HepG2 (cell line): ENCODE data around the gene SAE1. TPM values are rescaled to one million over a fixed set of nuclear protein-coding genes. Genes with fewer than 3 reads are reported as not detected.

Experiments
- CREBL2 ChIP-seq: sonication (generic); formaldehyde crosslinking; IDR thresholded peaks from 2 replicates; pipeline ENCODE4 v1.8.1; 2023; ENCODE audit warnings: missing genetic modification reagents, mild to moderate bottlenecking, borderline replicate concordance
- FOXA3 ChIP-seq: IDR thresholded peaks from 2 replicates; pipeline ENCODE4 v1.6.1; 2016; ENCODE audit warnings: missing genetic modification reagents, missing compliant biosample characterization
- KDM6A ChIP-seq: IDR thresholded peaks from 2 replicates; pipeline ENCODE4 v1.6.1; 2016; ENCODE audit warnings: low read depth
- MED13 ChIP-seq: sonication (generic); formaldehyde crosslinking; IDR thresholded peaks from 2 replicates; pipeline ENCODE4 v1.5.0; 2020; ENCODE audit warnings: missing genetic modification reagents
- MIER3 ChIP-seq: IDR thresholded peaks from 2 replicates; pipeline ENCODE4 v1.6.1; 2016; ENCODE audit warnings: missing compliant biosample characterization, borderline replicate concordance
- MXD3 ChIP-seq: IDR thresholded peaks from 2 replicates; pipeline ENCODE4 v1.6.1; 2016; ENCODE audit warnings: mild to moderate bottlenecking, missing biosample characterization, missing genetic modification reagents
- RNF2 ChIP-seq: fragments of 450-650 bp; conservative IDR thresholded peaks from 2 replicates; pipeline ENCODE4 v1.6.1; 2016; ENCODE audit warnings: low read depth
- SKI ChIP-seq: fragments of 450-650 bp; IDR thresholded peaks from one replicate; pipeline ENCODE4 v1.6.1; 2018; ENCODE audit warnings: mild to moderate bottlenecking; ENCODE audit not compliant: partially characterized antibody
- SMAD9 ChIP-seq: sonication (generic); formaldehyde crosslinking; IDR thresholded peaks from 2 replicates; pipeline ENCODE4 v1.5.1; 2020; ENCODE audit warnings: mild to moderate bottlenecking, missing genetic modification reagents
- SMC3 ChIP-seq: IDR thresholded peaks from 2 replicates; pipeline ENCODE4 v1.6.1; 2011; ENCODE audit warnings: low read length, improper control_type of control experiment
- STAT6 ChIP-seq: sonication (generic); formaldehyde crosslinking; IDR thresholded peaks from 2 replicates; pipeline ENCODE4 v1.4.0; 2020; ENCODE audit warnings: missing genetic modification reagents, mild to moderate bottlenecking, borderline replicate concordance
- YEATS4 ChIP-seq: sonication (generic); formaldehyde crosslinking; IDR thresholded peaks from 2 replicates; pipeline ENCODE4 v1.4.0; 2020; ENCODE audit warnings: missing genetic modification reagents, borderline replicate concordance
- ZFP37 ChIP-seq: sonication (generic); formaldehyde crosslinking; IDR thresholded peaks from 2 replicates; pipeline ENCODE4 v1.4.0; 2020; ENCODE audit warnings: missing genetic modification reagents, borderline replicate concordance
- ZNF3 ChIP-seq: IDR thresholded peaks from 2 replicates; pipeline ENCODE4 v1.7.0; 2017; ENCODE audit warnings: inconsistent platforms
- ZNF572 ChIP-seq: sonication (generic); formaldehyde crosslinking; IDR thresholded peaks from 2 replicates; pipeline ENCODE4 v1.5.1; 2020; ENCODE audit warnings: mild to moderate bottlenecking, missing genetic modification reagents
- ZNF660 ChIP-seq: sonication (generic); formaldehyde crosslinking; IDR thresholded peaks from 2 replicates; pipeline ENCODE4 v1.5.1; 2020; ENCODE audit warnings: mild to moderate bottlenecking, low read depth, missing genetic modification reagents, borderline replicate concordance
- polyA plus RNA-seq, 8 experiments: library from polyadenylated mRNA; depleted of rRNA in 3 of 8; stranded (reverse) in 7 of 8; unstranded in 1 of 8; fragments of >200 nt; fragmentation: Illumina TruSeq in 4 of 8; extraction: Trizol in 4 of 8; gene quantifications; 2 replicates each; pipeline versions ENCODE4 v1.2.1 to v1.2.3, GENCODE V29; 2011 to 2016; ENCODE audit warnings: low read depth in 4 of 8, missing spikeins in 1 of 8, mixed read lengths in 1 of 8; ENCODE audit not compliant: insufficient read depth in 1 of 8
- total RNA-seq, 5 experiments: library from RNA; depleted of rRNA; stranded (reverse); fragments of >200 nt; fragmentation: Illumina TruSeq; extraction: Trizol; gene quantifications; 2 replicates each; pipeline ENCODE4 v1.2.3, GENCODE V29; 2016; ENCODE audit warnings: low read depth in 1 of 5
- TF ChIP-seq, protein P1 (sequence below): sonication (generic); formaldehyde crosslinking; IDR thresholded peaks from 2 replicates; pipeline ENCODE4 v1.5.1; 2020; ENCODE audit warnings: missing genetic modification reagents, mild to moderate bottlenecking, borderline replicate concordance
- TF ChIP-seq, protein P2 (sequence below): sonication (generic); formaldehyde crosslinking; IDR thresholded peaks from 2 replicates; pipeline ENCODE4 v1.4.0; 2020; ENCODE audit warnings: missing genetic modification reagents
- TF ChIP-seq, protein P3 (sequence below): sonication (generic); formaldehyde crosslinking; IDR thresholded peaks from 2 replicates; pipeline ENCODE4 v1.4.0; 2020; ENCODE audit warnings: missing genetic modification reagents

The SAE1 gene
- total and polyA plus RNA-seq, 2 of the 13 experiments (the other 11 are each of a cell fraction or from before 2014, with no cell fraction given) = 87.6 to 197 TPM

- TF ChIP-seq YEATS4 (CRISPR knock-in tag) (peak; percentile 91), SMAD9 (CRISPR knock-in tag) (peak; percentile 59; the same call in 1 of the 2 replicates), ZFP37 (CRISPR knock-in tag) (no peak), RNF2 (peak; percentile 78), SMC3 (peak; percentile 17; the same call in 1 of the 2 replicates), KDM6A (CRISPR knock-in tag) (no peak), MIER3 (CRISPR knock-in tag) (peak; percentile 71; the same call in 1 of the 2 replicates), MED13 (CRISPR knock-in tag) (peak; percentile 75; the same call in 1 of the 2 replicates), MXD3 (CRISPR knock-in tag) (0 out of 2 replicates have a peak, but pooled peaks have one; percentile 48), CREBL2 (CRISPR knock-in tag) (peak; percentile 32; the same call in 1 of the 2 replicates), ZNF572 (CRISPR knock-in tag) (0 out of 2 replicates have a peak, but pooled peaks have one; percentile 54), FOXA3 (CRISPR knock-in tag) (peak; percentile 68), STAT6 (CRISPR knock-in tag) (0 out of 2 replicates have a peak, but pooled peaks have one; percentile 66), ZNF3 (CRISPR knock-in tag) (peak; percentile 76; the same call in 1 of the 2 replicates), SKI (peak; percentile 75), ZNF660 (CRISPR knock-in tag) (no peak)
- TF ChIP-seq, protein P1, sequence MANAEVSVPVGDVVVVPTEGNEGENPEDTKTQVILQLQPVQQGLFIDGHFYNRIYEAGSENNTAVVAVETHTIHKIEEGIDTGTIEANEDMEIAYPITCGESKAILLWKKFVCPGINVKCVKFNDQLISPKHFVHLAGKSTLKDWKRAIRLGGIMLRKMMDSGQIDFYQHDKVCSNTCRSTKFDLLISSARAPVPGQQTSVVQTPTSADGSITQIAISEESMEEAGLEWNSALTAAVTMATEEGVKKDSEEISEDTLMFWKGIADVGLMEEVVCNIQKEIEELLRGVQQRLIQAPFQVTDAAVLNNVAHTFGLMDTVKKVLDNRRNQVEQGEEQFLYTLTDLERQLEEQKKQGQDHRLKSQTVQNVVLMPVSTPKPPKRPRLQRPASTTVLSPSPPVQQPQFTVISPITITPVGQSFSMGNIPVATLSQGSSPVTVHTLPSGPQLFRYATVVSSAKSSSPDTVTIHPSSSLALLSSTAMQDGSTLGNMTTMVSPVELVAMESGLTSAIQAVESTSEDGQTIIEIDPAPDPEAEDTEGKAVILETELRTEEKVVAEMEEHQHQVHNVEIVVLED (CRISPR knock-in tag) = peak; percentile 62; the same call in 1 of the 2 replicates
- TF ChIP-seq, protein P2, sequence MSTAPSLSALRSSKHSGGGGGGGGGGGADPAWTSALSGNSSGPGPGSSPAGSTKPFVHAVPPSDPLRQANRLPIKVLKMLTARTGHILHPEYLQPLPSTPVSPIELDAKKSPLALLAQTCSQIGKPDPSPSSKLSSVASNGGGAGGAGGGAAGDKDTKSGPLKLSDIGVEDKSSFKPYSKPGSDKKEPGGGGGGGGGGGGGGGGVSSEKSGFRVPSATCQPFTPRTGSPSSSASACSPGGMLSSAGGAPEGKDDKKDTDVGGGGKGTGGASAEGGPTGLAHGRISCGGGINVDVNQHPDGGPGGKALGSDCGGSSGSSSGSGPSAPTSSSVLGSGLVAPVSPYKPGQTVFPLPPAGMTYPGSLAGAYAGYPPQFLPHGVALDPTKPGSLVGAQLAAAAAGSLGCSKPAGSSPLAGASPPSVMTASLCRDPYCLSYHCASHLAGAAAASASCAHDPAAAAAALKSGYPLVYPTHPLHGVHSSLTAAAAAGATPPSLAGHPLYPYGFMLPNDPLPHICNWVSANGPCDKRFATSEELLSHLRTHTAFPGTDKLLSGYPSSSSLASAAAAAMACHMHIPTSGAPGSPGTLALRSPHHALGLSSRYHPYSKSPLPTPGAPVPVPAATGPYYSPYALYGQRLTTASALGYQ (CRISPR knock-in tag) = peak; percentile 65; the same call in 1 of the 2 replicates
- TF ChIP-seq, protein P3, sequence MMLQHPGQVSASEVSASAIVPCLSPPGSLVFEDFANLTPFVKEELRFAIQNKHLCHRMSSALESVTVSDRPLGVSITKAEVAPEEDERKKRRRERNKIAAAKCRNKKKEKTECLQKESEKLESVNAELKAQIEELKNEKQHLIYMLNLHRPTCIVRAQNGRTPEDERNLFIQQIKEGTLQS = peak; percentile 98
These were observed 113.3 kb downstream of the SAE1 start (continued) for GRCh38 chr19:47243776-47244547.
